Neural progenitor cell (in vitro differentiated cells): ENCODE data around the gene PKNOX2. TPM values are rescaled to one million over a fixed set of nuclear protein-coding genes. Genes with fewer than 3 reads are reported as not detected.

ENCODE experiments used
- DNase-seq: peaks from one replicate; pipeline ENCODE4 v3.0.0-alpha.2; 2016; ENCODE audit warnings: low spot score
- H2AFZ ChIP-seq: fragments of 200-600 bp; sonication (generic); replicated peaks from 2 replicates; pipeline ENCODE4 v1.6.1; 2016; ENCODE audit warnings: antibody characterized with exemption
- H3F3A ChIP-seq: fragments of 200-600 bp; sonication (generic); 2 replicates; pipeline ENCODE4 v1.6.1; 2016; ENCODE audit warnings: antibody characterized with exemption, low read depth
- H3K27ac ChIP-seq: fragments of 200-600 bp; sonication (generic); 2 replicates; pipeline ENCODE4 v1.5.1; 2016; ENCODE audit warnings: mild to moderate bottlenecking
- H3K27me3 ChIP-seq: fragments of 200-600 bp; sonication (generic); 2 replicates; pipeline ENCODE4 v1.6.1; 2016; ENCODE audit warnings: mild to moderate bottlenecking, moderate library complexity
- H3K36me3 ChIP-seq: fragments of 200-600 bp; sonication (generic); 2 replicates; pipeline ENCODE4 v1.5.1; 2016
- H3K4me1 ChIP-seq: fragments of 200-600 bp; sonication (generic); 2 replicates; pipeline ENCODE4 v1.6.1; 2016; ENCODE audit warnings: mixed run types
- H3K4me2 ChIP-seq: fragments of 200-600 bp; sonication (generic); 2 replicates; pipeline ENCODE4 v1.6.1; 2016
- H3K4me3 ChIP-seq: fragments of 200-600 bp; sonication (generic); 2 replicates; pipeline ENCODE4 v1.5.1; 2016
- H3K79me2 ChIP-seq: fragments of 200-600 bp; sonication (generic); 2 replicates; pipeline ENCODE4 v1.6.1; 2016; ENCODE audit warnings: low read depth
- H3K9ac ChIP-seq: fragments of 200-600 bp; sonication (generic); 2 replicates; pipeline ENCODE4 v1.6.1; 2016
- H3K9me3 ChIP-seq: fragments of 200-600 bp; sonication (generic); 2 replicates; pipeline ENCODE4 v1.5.1; 2016; ENCODE audit warnings: low read depth
- H4K20me1 ChIP-seq: fragments of 200-600 bp; sonication (generic); 2 replicates; pipeline ENCODE4 v1.6.1; 2016; ENCODE audit warnings: low read depth
- H3K27ac Mint-ChIP-seq: 3 replicates; pipeline ENCODE4 v1.8.0; 2021; ENCODE audit warnings: mixed read lengths
- H3K27me3 Mint-ChIP-seq: 2 replicates; pipeline ENCODE4 v1.8.0; 2022; ENCODE audit warnings: low read depth, mild to moderate bottlenecking, inconsistent platforms, moderate library complexity, mixed read lengths; ENCODE audit not compliant: insufficient read depth
- H3K36me3 Mint-ChIP-seq: 3 replicates; pipeline ENCODE4 v1.8.0; 2021; ENCODE audit warnings: mixed read lengths
- H3K4me1 Mint-ChIP-seq: 3 replicates; pipeline ENCODE4 v1.8.0; 2021; ENCODE audit warnings: mixed read lengths
- H3K4me3 Mint-ChIP-seq: 3 replicates; pipeline ENCODE4 v1.8.0; 2021; ENCODE audit warnings: mild to moderate bottlenecking, moderate library complexity, mixed read lengths
- H3K9me3 Mint-ChIP-seq: 3 replicates; pipeline ENCODE4 v1.8.0; 2020; ENCODE audit warnings: mixed read lengths
- CTCF ChIP-seq: fragments of 200-600 bp; sonication (generic); IDR thresholded peaks from 2 replicates; pipeline ENCODE4 v1.5.1; 2017; ENCODE audit warnings: antibody characterized with exemption, mild to moderate bottlenecking
- EZH2 ChIP-seq: fragments of 200-600 bp; sonication (generic); IDR thresholded peaks from 2 replicates; pipeline ENCODE4 v1.6.1; 2017; ENCODE audit warnings: antibody characterized with exemption, mild to moderate bottlenecking, moderate library complexity
- EZH2phosphoT487 ChIP-seq: fragments of 200-600 bp; sonication (generic); IDR thresholded peaks from 2 replicates; pipeline ENCODE4 v1.6.1; 2017; ENCODE audit warnings: antibody characterized with exemption
- total RNA-seq: library from RNA; depleted of rRNA; stranded (reverse); fragments of >200 nt; gene quantifications from 2 replicates; pipeline ENCODE4 v1.2.3, GENCODE V29; 2015; ENCODE audit warnings: low replicate concordance

PKNOX2 gene
- total RNA-seq, 1 donor from 2014 or later: 4.3 TPM

- Mint-ChIP-seq H3K4me3 (no peak overlapping the region), H3K4me1 (peaks cover 10% of the 10 kb centered on the region), H3K27me3 (peaks cover 2% of the 10 kb centered on the region), H3K36me3 (peaks cover 41% of the 10 kb centered on the region), H3K27ac (no peak overlapping the region), H3K9me3 (no peaks in the 10 kb centered on the region)
- Histone ChIP-seq H2AFZ (no peak overlapping the region), H3F3A (peaks cover 4% of the 10 kb centered on the region), H3K79me2 (no peaks in the 10 kb centered on the region), H4K20me1 (no peaks in the 10 kb centered on the region), H3K4me1 (peaks cover 23% of the 10 kb centered on the region), H3K27ac (no peak overlapping the region), H3K9me3 (no peaks in the 10 kb centered on the region), H3K4me3 (no peak overlapping the region), H3K27me3 (no peaks in the 10 kb centered on the region), H3K4me2 (no peak overlapping the region), H3K36me3 (no peaks in the 10 kb centered on the region), H3K9ac (no peak overlapping the region)
- TF ChIP-seq CTCF (no peak), EZH2 (no peak), EZH2phosphoT487 (no peak)
- no peak for DNase-seq
Observed at GRCh38 chr11:125394296-125394695, 229.7 kb downstream of the PKNOX2 start.

DNA sequence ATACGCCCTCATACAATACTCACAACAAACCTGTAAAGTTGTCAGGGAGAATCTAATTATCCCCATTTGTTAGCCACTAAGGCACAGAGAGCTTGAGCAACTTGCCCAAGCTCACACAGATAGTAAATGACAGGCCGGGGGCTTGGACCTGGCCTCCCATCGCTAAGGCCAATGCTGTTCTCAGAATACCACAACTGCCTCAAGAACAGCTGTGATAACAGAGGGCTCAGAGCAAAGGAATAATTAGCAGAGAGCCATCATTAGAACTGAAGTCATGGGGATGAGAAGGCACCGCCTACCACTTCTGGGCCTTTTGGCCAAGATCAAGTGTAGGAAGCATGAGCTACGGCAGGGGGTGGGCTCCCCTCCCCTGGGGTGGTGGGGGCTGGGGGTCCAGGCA lies 232.9 kb downstream of the PKNOX2 start:
- no peak overlapping the region for H3K4me3 Mint-ChIP-seq
- H2AFZ ChIP-seq: no peak overlapping the region
- H3K4me2 ChIP-seq: no peak overlapping the region
- peaks cover 39% of the 10 kb centered on the region for H3K4me1 ChIP-seq
- H3K9ac ChIP-seq: no peak overlapping the region
- no peaks in the 10 kb centered on the region for H3K27me3 ChIP-seq
- DNase-seq: no peak
- no peaks in the 10 kb centered on the region for H3K9me3 ChIP-seq
- H3K36me3 ChIP-seq: no peaks in the 10 kb centered on the region
- H4K20me1 ChIP-seq: no peaks in the 10 kb centered on the region
- TF ChIP-seq EZH2: no peak
- no peak for TF ChIP-seq CTCF
- TF ChIP-seq EZH2phosphoT487: no peak
- no peaks in the 10 kb centered on the region for H3K79me2 ChIP-seq
- H3K27me3 Mint-ChIP-seq: no peaks in the 10 kb centered on the region
- H3K27ac ChIP-seq: no peak overlapping the region
- H3F3A ChIP-seq: peaks cover 16% of the 10 kb centered on the region
- H3K4me1 Mint-ChIP-seq: peaks cover 36% of the 10 kb centered on the region
- H3K4me3 ChIP-seq: no peak overlapping the region
- H3K9me3 Mint-ChIP-seq: no peaks in the 10 kb centered on the region
- H3K36me3 Mint-ChIP-seq: peaks cover 43% of the 10 kb centered on the region
- no peak overlapping the region for H3K27ac Mint-ChIP-seq

DNA sequence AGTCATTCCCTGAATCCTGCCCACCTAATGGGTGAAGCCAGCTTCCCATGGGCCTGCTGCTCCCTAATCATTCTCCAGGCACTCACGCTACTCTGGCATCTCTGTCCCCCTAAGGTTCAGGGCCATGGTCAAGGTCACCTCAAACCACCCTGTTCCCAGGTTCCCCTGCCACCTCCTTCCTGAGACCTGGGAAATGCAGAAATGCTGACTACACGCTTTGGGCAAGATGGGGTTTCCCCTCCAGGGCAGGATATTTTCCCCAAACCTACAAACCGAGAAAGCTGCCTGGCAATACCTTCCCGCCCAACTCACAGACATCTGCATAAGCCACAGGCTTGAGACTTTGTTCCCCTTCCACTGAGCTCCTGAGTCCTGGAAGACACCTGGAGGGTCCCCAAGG lies 233.9 kb downstream of the PKNOX2 start:
- Mint-ChIP-seq H3K27ac (no peak overlapping the region), H3K36me3 (peaks cover 46% of the 10 kb centered on the region), H3K4me1 (peaks cover 46% of the 10 kb centered on the region), H3K4me3 (no peak overlapping the region), H3K27me3 (no peaks in the 10 kb centered on the region), H3K9me3 (no peaks in the 10 kb centered on the region)
- Histone ChIP-seq H3K27me3 (no peaks in the 10 kb centered on the region), H3K36me3 (no peaks in the 10 kb centered on the region), H3K4me3 (no peak overlapping the region), H3K79me2 (no peaks in the 10 kb centered on the region), H3K9ac (no peak overlapping the region), H3F3A (peaks cover 25% of the 10 kb centered on the region), H2AFZ (no peak overlapping the region), H3K4me1 (peaks cover 40% of the 10 kb centered on the region), H3K4me2 (no peak overlapping the region), H3K27ac (no peak overlapping the region), H3K9me3 (no peaks in the 10 kb centered on the region), H4K20me1 (no peaks in the 10 kb centered on the region)
- no peak for DNase-seq
- TF ChIP-seq EZH2phosphoT487 (no peak), EZH2 (no peak)

DNA sequence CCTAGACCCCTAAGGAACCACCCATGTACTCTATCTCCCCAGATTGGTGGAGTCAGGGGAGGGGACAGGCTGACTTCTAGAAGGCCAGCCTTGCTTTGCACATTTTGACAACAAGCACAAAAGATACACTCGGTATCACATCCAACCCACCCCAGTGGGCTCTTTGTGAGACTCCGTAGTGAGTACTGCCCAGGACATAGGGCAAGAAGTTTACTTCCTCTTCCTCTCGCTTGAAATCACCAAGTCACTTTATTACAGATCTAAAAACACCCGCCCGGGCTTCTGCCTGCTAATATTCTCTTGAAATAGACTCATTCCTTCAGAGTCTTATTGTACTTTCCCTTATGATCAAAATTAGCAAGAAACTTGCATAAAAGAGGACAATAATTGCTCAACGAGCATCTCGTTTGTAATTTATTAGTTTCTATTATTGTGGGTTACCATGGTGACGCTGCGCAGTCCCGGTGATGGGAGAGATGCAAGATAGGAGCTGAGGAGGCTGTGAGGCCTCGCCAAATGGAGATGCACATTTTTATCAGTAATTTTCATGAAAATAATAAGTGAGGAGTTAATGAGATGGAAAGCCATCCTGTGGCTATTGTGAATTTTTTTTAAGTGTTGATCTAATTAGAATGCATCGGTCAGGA lies 234.6 kb downstream of the PKNOX2 start:
- peaks cover 31% of the 10 kb centered on the region for H3F3A ChIP-seq
- no peaks in the 10 kb centered on the region for H3K9me3 ChIP-seq
- Mint-ChIP-seq H3K36me3 (peaks cover 46% of the 10 kb centered on the region), H3K9me3 (no peaks in the 10 kb centered on the region), H3K4me1 (peaks cover 52% of the 10 kb centered on the region), H3K4me3 (no peak overlapping the region), H3K27ac (no peak overlapping the region), H3K27me3 (no peaks in the 10 kb centered on the region)
- TF ChIP-seq EZH2phosphoT487 (no peak), EZH2 (no peak), CTCF (no peak)
- no peaks in the 10 kb centered on the region for H4K20me1 ChIP-seq
- H3K27me3 ChIP-seq: no peaks in the 10 kb centered on the region
- H3K4me1 ChIP-seq: peaks cover 44% of the 10 kb centered on the region
- H3K4me2 ChIP-seq: no peak overlapping the region
- no peak overlapping the region for H3K9ac ChIP-seq
- DNase-seq: no peak
- H3K36me3 ChIP-seq: no peaks in the 10 kb centered on the region
- no peak overlapping the region for H2AFZ ChIP-seq
- no peak overlapping the region for H3K27ac ChIP-seq
- H3K79me2 ChIP-seq: no peaks in the 10 kb centered on the region
- H3K4me3 ChIP-seq: no peak overlapping the region
